CD4-positive, alpha-beta T cell treated with Interleukin-15 for 1 hour (primary cell): ENCODE measurements around the gene HOXC6.

Experiments
- DNase-seq: peaks from one replicate; pipeline ENCODE4 v3.0.0-alpha.2; 2020

Gene HOXC6

GRCh38 chr12:53990311-53991076 lies 37.7 kb upstream of the HOXC6 start:
- no peak for DNase-seq

- DNase-seq = no peak
Observed at GRCh38 chr12:53991077-53991460, 37.2 kb upstream of the HOXC6 start.

GRCh38 chr12:53992377-53992889 lies 35.8 kb upstream of the HOXC6 start:
- no peak for DNase-seq

GRCh38 chr12:53993162-53994008 lies 34.9 kb upstream of the HOXC6 start:
- DNase-seq = no peak

GRCh38 chr12:53994009-53994263 lies 34.3 kb upstream of the HOXC6 start:
- DNase-seq = no peak

- DNase-seq = no peak
Observed at GRCh38 chr12:53994264-53995001, 33.8 kb upstream of the HOXC6 start.

- no peak for DNase-seq
Observed at GRCh38 chr12:53995002-53995377, 33.2 kb upstream of the HOXC6 start.

GRCh38 chr12:53995378-53996239 lies 32.6 kb upstream of the HOXC6 start:
- DNase-seq = no peak

GRCh38 chr12:53996240-53997203 lies 31.7 kb upstream of the HOXC6 start:
- no peak for DNase-seq

- no peak for DNase-seq
Observed at GRCh38 chr12:53997204-53998109, 30.8 kb upstream of the HOXC6 start.

GRCh38 chr12:53998110-53998899 lies 29.9 kb upstream of the HOXC6 start:
- no peak for DNase-seq

GRCh38 chr12:53998900-53999236 lies 29.4 kb upstream of the HOXC6 start:
- no peak for DNase-seq

- no peak for DNase-seq
Observed at GRCh38 chr12:53999559-54000115, 28.6 kb upstream of the HOXC6 start.

GRCh38 chr12:54000116-54001114 lies 27.8 kb upstream of the HOXC6 start, which contains the start of gene HOXC9:
TSS of gene HOXC9 (plus strand) at chr12:54000161. CDS start at chr12:54000189, 28 bp downstream.
- no peak for DNase-seq

GRCh38 chr12:54001283-54002187 lies 26.7 kb upstream of the HOXC6 start:
- DNase-seq = no peak

- no peak for DNase-seq
Observed at GRCh38 chr12:54002278-54002914, 25.8 kb upstream of the HOXC6 start.
